WI38 (cell line): ENCODE results near the gene LDB2.
"Not testable (repeated sequence)": the region's sequence is repeated elsewhere in the genome, so short reads cannot be mapped to it uniquely, and the experiment has no call there.

Experiments
- H3K4me3 ChIP-seq: 2 replicates; pipeline ENCODE4 v1.5.1; 2011; ENCODE audit warnings: low read depth, mild to moderate bottlenecking, control low read depth, low read length
- TF ChIP-seq, protein P1 (sequence below): IDR thresholded peaks from 2 replicates; pipeline ENCODE4 v1.5.1; 2012; ENCODE audit warnings: low read depth, mild to moderate bottlenecking, control low read depth, low read length

The LDB2 gene

DNA sequence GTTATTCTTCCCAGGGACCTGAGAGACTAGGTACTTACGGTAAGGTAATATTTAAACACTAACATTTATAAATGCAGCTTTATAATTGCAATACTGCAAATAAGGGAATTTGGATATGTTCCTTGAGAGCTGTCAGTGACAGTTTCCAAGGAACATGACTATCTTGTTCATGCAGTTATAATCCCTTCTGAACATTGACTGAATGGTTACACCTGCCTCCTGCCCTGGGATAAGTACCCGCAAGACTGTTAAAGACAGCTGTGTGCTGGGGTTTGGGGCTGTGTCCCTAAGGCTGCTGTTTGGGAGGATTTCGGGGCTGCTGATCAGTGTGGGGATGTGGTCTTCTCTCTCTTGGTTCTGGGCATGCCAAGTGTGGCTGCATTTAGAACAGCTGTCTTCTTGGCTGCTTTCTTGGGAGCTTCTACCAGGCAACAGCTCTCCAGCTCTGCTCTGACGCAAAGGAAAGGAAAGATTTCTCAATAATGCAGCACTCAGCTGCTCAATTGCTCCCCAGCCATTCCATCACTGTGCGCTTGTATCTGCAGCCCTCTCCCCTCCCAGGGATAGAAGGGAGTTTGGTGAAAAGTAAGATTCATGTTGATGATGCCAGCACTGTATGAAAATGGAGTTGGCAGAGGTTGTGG lies 373.4 kb downstream of the LDB2 start:
- no peak overlapping the region for H3K4me3 ChIP-seq
- TF ChIP-seq, protein P1, sequence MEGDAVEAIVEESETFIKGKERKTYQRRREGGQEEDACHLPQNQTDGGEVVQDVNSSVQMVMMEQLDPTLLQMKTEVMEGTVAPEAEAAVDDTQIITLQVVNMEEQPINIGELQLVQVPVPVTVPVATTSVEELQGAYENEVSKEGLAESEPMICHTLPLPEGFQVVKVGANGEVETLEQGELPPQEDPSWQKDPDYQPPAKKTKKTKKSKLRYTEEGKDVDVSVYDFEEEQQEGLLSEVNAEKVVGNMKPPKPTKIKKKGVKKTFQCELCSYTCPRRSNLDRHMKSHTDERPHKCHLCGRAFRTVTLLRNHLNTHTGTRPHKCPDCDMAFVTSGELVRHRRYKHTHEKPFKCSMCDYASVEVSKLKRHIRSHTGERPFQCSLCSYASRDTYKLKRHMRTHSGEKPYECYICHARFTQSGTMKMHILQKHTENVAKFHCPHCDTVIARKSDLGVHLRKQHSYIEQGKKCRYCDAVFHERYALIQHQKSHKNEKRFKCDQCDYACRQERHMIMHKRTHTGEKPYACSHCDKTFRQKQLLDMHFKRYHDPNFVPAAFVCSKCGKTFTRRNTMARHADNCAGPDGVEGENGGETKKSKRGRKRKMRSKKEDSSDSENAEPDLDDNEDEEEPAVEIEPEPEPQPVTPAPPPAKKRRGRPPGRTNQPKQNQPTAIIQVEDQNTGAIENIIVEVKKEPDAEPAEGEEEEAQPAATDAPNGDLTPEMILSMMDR = no peak

GRCh38 chr4:16524406-16524805 lies 374.0 kb downstream of the LDB2 start:
- no peak overlapping the region for H3K4me3 ChIP-seq
- TF ChIP-seq, protein P1 = no peak

GRCh38 chr4:16523526-16523925 lies 374.9 kb downstream of the LDB2 start:
- H3K4me3 ChIP-seq = not testable (repeated sequence)

DNA sequence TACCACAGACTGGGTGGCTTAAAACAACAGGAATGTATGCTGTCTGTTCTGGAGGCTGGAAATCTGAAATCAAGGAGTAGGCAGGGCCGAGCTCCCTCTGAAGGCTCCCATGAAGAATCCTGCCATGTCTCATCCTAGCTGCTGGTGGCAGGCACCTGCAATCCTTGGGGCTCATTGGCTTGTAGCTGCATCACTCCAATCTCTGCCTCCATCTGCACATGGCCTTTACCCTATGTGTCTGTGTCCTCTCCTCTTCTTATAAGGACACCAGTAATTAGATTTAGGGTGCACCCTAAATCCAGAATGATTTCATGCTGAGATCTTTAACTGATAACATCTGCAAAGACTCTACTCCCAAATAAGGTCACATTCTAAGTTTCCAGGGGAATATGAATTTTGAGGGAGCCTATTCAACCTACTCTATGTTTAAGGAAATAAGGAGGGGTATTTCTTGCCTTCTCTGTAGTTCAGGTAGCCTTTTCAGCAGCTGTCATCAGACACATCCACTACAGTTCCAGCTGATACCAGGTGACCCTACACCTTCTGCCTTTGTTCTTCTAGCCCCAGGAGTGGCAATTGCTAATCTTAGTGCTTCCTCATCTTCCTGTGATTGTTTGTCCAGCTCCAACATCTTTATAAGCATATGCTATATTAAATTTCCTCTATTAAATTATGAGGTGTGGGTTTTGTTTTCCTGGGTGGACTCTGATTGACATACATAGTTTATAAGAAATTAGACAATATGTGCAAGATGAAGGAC lies 377.1 kb downstream of the LDB2 start:
- TF ChIP-seq, protein P1 = no peak
- H3K4me3 ChIP-seq = no peak overlapping the region

- TF ChIP-seq, protein P1 = peak; percentile 33; the same call in 1 of the 2 replicates
- no peak overlapping the region for H3K4me3 ChIP-seq
Measured at GRCh38 chr4:16516796-16517439, 381.5 kb downstream of the LDB2 start.

DNA sequence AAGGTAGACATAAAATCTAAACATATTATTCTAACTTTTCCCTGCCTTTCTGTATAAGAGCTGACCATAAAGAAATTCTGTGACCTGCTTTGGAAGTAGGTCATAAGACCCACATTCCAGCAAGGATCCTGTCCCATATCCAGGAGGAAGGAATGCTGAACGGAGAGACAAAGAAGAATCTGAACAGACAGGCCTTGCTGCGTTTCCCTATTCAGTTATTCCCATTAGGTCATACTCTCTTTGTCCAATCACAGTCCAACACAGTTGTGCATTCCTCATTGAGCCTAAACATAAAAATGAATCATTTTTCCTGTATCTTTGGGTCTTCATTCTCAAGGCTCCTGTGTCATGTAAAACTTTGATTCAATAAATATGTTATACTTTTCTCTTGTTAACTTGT lies 384.6 kb downstream of the LDB2 start:
- TF ChIP-seq, protein P1 = no peak
- no peak overlapping the region for H3K4me3 ChIP-seq

- TF ChIP-seq, protein P1 = no peak; the same call in 1 of the 2 replicates
- H3K4me3 ChIP-seq = no peak overlapping the region
Measured at GRCh38 chr4:16508968-16509367, 389.5 kb downstream of the LDB2 start.
